Fibroblast of skin of back (primary cell): ENCODE results near the gene ACAA2.
"Not testable (repeated sequence)": the region's sequence is repeated elsewhere in the genome, so short reads cannot be mapped to it uniquely, and the experiment has no call there.

Experiments
- DNase-seq: peaks from one replicate; pipeline ENCODE4 v3.0.0-alpha.2; 2013

The ACAA2 gene

GRCh38 chr18:49812286-49813068 is 856 bp downstream of the ACAA2 start:
- no peak for DNase-seq

GRCh38 chr18:49811151-49811938 is 2.0 kb downstream of the ACAA2 start:
- no peak for DNase-seq

- not testable (repeated sequence) for DNase-seq
Observed at GRCh38 chr18:49808553-49809191, 4.7 kb downstream of the ACAA2 start.

GRCh38 chr18:49804096-49804495 is 9.2 kb downstream of the ACAA2 start:
- no peak for DNase-seq

- no peak for DNase-seq
Observed at GRCh38 chr18:49802623-49803022, 10.7 kb downstream of the ACAA2 start.

- DNase-seq, result not testable (repeated sequence)
Observed at GRCh38 chr18:49800491-49800890, 12.8 kb downstream of the ACAA2 start.

- not testable (repeated sequence) for DNase-seq
Observed at GRCh38 chr18:49799806-49800205, 13.5 kb downstream of the ACAA2 start.

GRCh38 chr18:49798001-49798400 is 15.3 kb downstream of the ACAA2 start:
- no peak for DNase-seq

GRCh38 chr18:49795612-49796552 is 17.5 kb downstream of the ACAA2 start:
- DNase-seq, result peak; percentile 17

- no peak for DNase-seq
Observed at GRCh38 chr18:49794743-49795142, 18.6 kb downstream of the ACAA2 start.

- not testable (repeated sequence) for DNase-seq
Observed at GRCh38 chr18:49789560-49790134, 23.7 kb downstream of the ACAA2 start.

GRCh38 chr18:49788327-49788898 is 24.9 kb downstream of the ACAA2 start:
- no peak for DNase-seq

- DNase-seq, result no peak
Observed at GRCh38 chr18:49786019-49786720, 27.2 kb downstream of the ACAA2 start.

- DNase-seq, result peak; percentile 10
Observed at GRCh38 chr18:49784427-49785185, 28.7 kb downstream of the ACAA2 start.

- not testable (repeated sequence) for DNase-seq
Observed at GRCh38 chr18:49783631-49784030, 29.7 kb downstream of the ACAA2 start.

GRCh38 chr18:49778826-49779465 is 34.4 kb downstream of the ACAA2 start:
- peak; percentile 15 for DNase-seq

- DNase-seq, result no peak
Observed at GRCh38 chr18:49769047-49769728, 44.1 kb downstream of the ACAA2 start.

GRCh38 chr18:49768051-49768391 is 45.3 kb downstream of the ACAA2 start:
- DNase-seq, result peak; percentile 51
